Activated T-cell treated with anti-CD3 and anti-CD28 coated beads, Interleukin-2, amount 50 U/mL, for 48 hours (primary cell): Measurements from ENCODE around the gene COPZ1.

Experiments used
- DNase-seq, 2 experiments: peaks; one replicate each; pipeline ENCODE4 v3.0.0-alpha.2; 2020

Gene COPZ1

DNA sequence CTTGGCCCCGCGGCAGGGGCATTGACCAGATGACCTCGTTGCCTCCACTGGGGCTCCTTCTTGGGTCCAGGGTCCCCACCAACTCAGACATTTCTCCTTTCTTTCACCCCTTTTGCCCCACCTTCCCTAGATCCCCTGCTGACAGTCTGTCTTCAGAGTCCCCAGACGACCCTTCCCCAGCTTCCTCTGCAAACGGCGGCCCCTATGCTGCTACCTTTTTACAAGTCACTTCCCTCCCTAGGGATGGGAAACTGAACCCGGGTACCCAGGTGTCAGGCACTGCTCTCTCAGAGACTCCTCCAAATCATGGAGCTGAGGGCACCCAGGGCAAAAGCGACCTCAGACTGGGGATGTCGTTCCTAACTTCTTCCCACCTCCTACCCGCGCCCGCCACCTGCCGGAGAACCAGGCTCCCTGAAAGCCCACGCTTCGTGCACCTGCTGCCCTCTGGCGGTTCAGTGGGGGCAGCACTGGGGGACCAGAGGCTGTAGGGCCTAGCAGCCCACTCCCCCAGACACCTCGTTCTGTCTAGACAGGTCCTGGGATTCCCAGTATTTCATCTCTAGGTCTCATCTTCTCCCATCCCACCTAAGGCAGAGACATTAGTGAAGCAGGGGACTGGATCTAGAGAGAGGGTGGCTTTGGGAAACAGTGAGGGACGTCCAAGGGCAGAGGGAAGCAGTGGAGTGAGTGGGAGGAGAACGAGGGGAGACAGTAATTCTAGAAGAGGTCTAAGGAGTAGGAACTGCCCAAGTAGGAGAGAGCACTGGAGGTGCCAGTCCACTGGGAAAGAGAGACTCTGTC is 54.7 kb downstream of the COPZ1 start:
- peak; percentile 95 to 97 for DNase-seq

DNA sequence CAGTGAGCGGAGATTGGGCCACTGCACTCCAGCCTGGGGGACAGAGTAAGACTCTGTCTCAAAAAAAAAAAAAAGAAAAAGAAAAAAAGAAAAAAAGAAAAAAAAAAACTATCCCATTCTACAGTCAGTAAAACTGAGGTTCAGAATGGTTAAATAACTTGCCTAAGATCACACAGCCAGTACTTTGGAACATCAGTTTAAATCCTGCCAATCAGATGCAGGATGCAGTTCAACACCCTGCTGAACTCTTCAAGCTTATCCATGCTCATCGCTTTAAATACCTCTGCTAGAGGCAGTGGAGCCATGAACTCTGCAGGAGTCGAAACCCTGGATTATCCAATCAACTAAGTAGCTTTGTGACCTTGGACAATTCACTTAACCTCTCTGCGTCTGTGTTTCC is 56.2 kb downstream of the COPZ1 start:
- DNase-seq = no peak

DNA sequence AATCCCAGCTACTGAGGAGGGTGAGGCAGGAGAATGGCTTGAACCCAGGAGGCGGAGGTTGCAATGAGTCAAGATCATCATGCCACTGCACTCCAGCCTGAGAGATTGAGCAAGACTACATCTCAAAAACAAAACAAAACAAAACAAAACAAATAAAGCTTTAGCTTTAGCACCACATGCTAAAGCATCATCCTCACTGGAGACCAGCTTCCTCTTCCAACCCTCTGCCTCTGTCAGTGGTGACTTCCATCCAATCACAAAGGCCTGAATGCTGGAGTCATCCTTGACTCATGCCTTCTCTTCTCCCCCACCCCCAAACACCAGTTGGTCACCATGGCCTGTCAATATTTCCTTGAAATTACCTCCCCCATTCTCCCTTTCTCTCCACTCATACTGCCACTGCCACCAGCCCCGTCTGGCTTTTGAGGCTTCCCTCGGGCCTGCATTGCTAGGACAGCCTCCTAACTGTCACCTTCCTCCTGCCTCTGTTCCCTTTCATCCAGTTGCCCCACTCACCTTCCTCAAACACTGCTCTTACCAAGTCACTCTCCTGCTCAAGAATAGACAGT is 58.2 kb downstream of the COPZ1 start:
- peak; percentile 50 to 59 for DNase-seq

DNA sequence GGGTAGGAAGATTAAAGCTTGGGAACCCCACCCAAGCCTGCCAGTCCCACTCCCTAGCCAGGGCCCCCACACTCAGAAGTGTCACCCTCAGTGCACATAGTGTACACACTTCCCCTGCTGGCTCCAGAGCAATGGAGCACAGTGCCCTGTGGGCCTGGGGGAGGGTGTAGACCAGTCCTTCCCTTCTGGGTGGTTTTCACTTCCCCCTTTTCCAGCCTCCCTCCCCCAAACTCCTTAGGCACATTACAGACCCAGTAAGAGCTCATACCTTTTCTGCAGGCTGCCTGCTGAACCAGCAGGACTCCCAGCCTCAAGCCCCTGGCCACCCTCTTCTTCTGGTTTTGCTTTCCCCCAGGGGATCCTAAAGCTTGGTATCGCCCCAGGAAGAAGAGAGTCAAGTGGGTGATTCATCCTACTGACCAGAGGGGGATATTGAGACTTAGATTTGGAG is 59.7 kb downstream of the COPZ1 start, which contains the start of gene ZNF385A:
Gene ZNF385A (minus strand): TSS at position 143 of the 451 bp plus-strand sequence. CDS start 219 bp downstream, outside the sequence.
- DNase-seq = no peak

DNA sequence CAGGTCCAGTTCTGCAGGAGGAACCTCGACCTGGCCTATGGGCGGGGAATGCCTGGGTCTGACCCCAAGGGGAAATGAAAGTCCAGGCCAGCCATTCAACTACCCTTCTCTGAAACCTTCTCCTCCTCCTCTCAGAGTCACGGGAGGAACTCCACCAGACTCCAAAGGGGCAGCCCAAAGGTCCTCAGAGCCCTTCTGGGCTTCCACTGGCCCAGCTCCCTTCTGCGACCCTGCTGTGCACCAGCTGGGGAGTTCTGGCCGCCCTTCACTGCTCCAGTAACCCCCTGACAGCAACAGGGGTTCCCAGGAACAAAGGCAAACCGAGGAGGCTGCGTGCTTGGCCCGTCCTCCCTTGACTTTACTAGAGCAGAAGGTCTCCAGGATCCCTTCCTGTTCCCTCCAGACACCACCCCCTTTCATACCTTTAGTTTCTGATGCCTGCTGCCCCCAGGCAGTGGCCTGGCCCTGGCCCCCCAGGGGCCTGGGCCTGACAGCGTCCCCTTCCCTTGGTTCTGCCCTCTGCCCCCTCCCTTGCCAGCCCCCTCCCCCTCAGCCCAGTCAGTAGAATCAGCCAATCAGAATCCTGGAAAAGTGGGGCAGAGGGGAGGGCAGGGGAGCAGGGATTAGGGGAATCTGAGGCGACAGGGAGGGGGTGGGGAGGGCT is 60.5 kb downstream of the COPZ1 start:
- DNase-seq = no peak

DNA sequence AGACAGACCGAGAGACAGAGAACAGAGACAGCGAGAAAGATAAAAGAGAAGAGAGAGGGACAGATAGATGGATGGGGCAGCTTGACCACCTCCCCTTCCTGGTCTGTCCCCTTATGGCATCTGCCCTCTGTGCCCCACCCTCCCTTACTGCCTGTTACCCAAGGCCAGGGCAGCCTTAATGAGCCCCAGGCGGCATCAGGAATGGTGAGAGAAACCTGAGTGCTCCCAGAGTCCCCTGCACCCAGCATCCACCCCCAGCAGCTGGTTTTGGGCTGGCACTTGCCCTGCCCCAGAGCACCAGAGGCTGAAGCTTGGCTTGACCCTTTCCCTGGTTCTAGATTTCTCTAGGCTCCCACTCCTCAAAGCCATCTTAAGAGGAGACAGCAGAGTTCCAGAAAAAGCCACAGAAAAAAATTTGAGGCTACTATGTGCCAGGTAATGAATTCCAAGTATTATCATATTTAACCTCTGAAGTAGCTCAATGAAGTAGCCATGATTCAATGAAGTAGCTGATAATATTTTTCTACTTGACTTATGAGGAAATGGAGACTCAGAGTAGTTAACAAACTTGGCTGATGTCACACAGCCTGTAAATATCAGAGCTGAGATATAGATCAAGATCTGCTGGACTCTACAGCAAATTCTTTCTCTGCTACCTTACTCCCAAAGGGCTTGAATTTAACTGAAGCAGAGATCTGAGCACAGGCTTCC is 61.6 kb downstream of the COPZ1 start:
- DNase-seq = no peak

DNA sequence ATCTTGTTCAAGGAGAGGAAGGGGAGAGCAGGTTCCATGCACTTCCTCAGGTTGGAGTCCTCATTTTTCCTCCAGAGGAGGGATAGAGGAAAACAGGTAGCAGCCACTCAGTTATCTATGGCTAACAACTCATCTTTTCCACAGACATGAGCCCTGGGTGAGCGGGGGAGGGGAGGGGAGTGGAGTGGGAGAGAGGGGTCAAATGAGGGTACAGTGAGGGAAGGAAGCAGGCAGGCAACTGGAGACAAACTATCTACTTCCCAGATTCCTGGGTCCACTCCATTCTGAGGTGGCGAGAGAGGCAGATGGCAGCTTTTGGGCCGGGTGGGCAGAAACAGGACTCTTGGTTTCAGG is 62.2 kb downstream of the COPZ1 start:
- DNase-seq = no peak

DNA sequence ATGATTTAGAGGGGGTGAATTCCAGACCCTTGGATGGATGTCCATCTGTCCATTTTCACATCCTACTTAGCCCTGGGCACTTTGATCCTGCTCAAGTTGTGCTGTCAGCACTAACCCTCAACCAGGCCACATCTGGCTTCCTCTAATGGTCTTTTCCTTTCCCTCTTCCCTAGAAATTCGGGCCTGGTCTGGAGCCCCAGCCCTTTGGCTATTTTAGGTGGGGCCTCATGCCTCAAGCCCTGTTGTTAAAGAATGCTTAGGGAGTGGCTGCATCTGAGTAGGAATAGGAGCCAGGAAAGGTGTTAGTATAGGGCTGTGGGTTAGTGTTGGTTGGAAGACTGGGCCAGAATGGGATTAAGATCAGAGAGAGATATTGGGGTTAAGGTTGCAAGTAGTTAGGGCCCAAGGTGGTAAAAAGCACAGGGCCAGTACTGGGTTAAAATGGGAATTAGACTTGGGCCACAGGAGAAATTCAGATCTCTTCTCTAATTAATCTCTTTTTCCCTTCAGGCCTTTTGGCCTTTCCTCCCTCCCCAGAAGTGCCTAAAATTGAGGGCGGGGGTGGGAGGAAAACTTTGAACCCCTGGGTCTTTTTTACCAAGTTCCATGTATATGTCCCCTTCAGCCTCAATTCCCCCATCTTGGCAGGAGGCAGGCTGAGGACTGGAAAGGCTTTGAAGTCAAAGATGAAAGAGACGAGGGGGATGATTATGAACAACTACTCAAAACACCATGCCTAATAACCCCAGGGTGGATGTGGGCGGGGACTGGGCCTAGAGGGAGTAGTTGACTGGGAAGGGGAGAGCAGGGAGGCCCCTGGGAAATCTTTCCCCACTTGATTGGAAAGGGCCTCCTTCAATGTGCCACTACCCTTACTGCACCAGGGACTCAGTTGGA is 63.6 kb downstream of the COPZ1 start:
- DNase-seq = no peak

DNA sequence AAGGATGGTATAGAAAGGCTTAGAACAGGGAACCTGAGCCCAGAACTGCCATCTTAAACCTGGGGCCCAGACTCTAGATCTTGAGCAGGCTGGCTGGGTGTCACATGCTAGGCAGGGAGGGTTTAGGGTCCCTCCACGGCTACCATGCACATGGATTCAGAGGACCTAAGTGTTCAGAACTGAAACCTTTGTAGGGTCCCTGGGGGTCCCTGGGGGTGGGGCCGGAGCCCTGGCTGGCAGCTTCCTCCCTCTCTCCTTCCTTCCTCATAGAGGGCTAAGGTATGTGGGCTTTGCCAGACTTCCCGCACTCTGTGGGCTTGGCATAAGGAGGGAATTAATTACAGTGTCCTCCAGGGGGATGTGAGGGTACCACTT is 64.2 kb downstream of the COPZ1 start:
- no peak for DNase-seq

DNA sequence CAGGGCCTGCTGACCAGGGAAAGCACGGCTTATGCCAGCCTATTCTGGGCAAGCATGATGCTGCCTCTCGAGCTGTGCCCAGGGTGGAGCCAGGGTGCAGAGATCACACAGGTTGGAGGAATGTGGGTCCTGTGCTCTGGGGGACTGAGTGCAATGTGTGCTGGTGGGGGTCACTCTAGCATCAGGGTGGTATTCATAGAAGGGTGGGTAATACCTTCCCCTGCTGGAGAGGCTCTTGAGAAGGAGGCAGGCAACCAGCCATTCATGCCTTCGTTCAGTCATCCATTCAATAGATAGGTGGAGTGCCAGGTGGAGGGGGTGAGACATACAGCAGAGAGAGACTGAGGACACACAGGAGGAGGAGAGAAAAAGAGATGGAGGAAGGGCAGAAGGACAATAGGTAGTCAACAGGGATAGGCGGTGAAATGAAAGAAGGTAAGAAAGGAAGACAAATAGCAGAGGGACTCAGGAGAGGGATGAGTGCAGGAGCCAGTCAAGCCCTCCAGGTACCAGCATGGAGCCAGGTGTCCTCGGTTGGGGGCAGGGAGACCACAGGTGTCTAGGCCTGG is 64.8 kb downstream of the COPZ1 start:
- no peak for DNase-seq

DNA sequence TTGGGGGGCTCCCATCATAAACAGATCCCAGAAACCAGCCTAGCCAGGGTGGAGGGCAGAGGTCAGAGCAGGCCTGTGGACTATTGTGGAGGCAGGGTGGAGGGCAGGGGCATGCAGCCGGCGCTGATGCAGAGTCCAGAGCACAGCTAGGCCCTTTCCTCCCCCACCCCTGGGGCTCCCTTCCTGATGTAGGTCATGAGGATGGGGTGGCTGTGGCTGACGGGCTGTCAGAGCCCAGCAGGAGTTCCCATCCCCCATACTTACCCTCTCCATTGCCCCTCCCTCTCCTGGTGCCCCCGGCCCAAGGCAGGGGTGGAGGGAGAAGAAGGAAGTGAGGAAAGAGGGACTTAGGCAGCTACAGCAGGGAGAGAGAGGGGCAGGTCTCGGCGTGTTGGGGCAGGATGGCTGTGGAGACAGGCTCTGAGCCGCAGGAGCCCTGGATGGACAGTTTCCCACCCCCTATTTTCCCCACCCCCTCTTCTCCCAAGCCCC is 65.3 kb downstream of the COPZ1 start:
- no peak for DNase-seq

DNA sequence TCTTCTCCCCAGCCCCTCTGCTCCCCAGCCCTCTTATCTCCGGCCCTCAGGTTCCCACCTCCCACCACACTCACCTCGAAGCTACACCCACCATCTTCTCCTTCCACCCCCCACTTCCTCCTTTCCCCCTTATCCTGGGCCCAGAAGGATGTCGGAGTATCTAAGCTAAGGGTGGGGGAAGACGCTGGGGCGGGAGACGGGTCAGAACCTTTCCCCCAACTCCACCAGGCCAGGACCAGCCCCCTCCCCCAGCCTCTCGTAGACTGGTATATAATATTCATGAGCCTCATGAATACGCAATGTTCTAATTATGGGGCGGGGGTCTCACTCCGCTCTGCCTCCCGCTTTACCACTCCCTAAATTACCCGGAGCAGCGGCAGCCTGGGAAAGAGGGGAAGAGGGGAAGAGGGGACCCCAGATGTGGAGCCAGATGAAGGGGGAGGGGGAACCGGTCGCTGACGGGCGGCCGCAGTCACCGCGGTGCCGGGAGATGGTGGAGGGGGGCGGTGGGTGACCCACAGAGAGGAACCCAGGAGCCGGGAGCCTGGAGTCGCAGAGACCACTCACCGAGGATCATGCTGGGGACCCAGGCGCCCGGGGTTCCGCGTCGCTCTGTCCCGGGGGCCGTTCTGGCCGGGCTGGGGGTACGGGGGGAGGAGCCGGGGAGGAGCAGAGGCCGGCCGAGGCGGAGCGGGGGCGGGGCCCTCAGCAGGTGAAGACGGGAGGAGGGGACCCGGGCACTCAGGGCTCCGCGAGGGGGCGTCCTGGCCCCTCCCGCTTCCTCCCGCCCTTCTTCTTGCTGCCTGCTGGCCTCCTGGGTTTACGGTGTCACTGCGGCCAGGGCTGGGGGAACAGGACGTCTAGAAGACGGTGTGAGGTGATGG is 66.0 kb downstream of the COPZ1 start:
- peak; percentile 70 to 79 for DNase-seq

DNA sequence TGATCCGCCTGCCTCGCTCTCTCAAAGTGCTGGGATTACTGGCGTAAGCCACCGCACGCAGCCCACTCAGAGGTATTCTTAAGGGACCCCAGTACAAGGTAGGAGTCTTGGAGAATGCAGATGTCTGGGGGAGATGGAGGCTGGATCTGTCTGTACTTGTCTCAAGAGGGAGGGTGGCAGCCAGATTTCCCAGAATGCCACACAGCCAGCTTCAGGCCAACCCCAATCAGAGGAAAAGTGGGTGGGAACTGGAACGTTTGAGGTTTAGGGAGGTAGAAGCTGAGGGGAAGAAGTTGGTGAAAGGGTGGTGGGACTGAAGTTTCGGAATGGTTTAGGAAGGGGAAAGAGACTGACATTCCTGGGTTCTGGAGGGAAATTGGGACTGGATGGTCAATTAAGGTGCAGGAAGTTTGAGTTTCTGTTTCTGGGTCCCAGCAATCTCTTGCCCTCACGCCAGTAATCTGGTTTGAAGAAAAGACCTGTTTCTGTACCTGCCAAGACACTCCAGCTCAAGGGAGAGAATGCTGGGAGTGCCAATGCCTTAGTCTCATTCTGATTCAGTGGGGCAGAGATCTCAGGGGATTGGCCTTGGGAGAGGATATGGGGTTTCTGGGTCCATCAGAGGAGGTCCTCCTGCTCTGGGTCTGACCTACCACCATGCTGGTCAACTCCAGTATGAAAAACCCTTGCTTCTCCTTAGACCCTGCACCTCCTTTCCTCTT is 67.7 kb downstream of the COPZ1 start:
- no peak for DNase-seq

DNA sequence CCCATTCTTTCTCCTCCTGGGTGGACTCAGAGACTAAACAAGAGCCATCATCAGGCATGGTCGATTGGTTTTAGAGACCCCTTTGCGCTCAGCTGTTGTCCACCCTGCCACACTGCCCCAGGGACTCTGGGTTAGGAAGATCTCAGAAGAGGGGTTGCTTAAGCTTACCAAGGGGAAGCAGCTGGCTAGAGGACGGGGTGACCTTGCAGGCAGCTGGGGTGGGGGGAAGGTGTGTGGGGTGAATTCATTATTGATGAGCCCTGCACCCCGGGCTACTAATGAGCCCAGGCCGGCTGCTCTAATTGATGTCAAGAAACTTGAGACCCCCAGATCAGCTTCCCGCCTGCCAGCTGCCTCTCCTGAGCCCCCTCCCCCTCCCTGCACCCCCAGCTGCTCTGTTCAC is 68.3 kb downstream of the COPZ1 start:
- DNase-seq = no peak

DNA sequence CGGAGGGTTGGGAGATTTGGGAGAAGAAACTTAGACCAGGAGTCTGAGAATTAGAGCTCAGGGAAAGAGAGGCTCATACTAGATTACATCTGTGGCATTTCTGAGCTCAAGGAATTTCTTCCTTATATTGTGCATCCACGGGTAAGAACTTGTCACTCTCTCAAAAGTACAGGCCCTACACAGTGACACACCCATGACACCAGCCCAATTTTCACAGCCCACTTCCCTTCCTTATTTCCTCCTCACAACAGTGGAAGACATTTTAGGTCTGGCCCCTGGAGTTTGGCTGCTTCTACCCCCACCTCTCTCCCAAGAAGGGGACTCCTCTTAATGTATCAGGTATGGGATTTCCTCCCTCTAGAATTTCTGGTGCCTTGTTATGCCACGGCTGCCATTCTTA is 68.8 kb downstream of the COPZ1 start:
- DNase-seq = no peak

DNA sequence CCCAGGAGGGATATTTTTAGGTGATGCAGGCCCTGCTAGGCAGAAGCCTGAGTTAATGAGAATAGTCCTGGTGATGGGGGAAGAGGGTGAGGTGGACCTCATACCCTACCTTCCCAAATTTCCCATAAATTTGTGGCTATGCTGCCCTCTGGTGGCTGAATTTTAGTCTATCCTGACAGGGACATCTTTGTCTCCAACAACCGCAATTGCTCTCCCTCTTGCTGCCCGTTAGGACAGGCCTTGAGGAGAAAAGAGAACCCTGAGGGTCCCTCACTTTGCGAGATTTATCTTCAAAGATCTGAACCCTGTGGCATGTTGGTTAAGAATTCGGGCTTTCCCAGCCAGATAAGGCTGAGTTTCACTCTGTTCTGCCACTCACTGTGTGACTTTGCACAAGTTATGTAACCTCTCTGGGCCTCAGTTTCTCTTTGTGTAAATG is 69.4 kb downstream of the COPZ1 start:
- peak in 1 of 2 experiments; percentile 63 for DNase-seq

DNA sequence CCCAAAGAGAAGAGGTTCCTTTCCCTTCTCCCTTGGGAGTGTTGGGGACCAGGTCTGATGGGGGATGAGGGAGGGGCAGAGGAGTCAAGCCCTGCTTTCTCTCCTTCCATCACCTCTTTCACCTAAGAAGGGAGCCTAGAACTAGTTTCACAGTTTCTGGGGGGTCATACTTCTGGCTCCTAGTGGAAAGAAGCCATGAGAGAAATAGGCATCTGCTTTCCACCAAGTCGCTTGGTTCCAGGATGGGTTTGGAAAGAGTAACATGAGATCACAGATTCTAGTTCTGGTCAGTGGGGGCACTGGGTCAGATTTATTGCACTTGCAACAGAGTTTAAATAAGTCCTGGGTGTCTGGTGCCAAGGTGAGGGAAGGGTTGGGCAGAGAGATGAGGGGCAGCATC is 70.1 kb downstream of the COPZ1 start:
- DNase-seq = no peak

DNA sequence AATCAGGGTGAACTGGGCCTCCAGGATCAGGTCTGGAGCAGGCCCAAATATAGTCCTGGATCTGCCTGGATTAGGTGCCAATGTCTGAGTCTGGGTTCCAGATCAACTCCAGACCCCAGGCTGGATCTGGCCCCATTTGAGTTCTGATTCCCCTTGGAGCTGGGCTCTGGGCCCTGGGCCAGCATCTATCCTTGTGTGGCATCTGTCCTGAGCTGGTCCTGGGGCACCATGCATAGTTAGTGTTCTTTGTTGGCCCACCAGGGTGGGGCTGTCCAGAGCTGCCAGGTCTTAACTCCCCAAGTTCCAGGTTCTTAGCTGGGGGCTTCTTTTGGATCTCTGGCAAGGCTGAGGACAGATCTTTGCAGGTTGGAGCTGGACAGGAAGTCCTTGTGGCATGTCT is 70.6 kb downstream of the COPZ1 start:
- no peak for DNase-seq

DNA sequence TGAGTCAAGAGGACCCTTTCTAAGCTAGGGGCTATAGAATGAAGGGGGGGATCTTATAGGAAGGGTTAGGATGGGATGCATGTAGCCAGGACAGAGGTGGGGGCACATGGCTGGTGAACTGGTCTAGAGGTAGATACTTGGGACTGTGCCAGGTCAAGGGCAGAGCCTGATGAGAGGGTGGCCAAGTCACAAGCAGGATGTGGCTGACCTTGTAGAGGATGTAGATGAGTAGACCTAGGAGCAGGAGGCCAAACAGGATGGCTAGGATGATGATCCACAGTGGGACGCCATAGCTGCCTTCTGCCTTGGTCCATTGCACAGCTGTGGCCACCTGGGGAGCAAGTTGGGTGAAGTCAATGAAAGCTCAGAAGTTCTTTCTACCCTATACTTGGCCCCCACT is 72.2 kb downstream of the COPZ1 start:
- DNase-seq = no peak

DNA sequence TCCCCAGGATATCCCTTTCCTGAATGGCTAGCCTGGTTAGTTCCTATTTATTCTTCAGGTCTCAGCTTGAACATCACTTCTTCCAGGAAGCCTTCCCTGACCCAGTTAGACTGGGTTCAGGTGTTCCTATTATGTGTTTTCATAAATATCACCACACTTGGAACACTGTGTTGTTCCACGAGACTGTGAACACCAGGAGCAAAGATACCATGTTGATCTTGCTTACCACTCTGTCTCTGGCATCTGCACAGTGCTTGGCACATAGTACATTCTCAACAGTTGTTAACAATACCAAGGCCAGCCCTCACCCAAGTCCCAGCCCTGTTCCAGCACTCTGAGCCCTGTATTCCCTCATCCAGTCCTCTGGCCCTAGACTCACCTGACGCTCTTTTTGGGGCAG is 73.3 kb downstream of the COPZ1 start:
- no peak for DNase-seq
